ENCODE results near the gene SLC9A5. TPM values are rescaled to one million over a fixed set of nuclear protein-coding genes. Genes with fewer than 3 reads are reported as not detected.

SLC9A5 gene
- polyA plus RNA-seq, 1 donor (not counting 4 experiments of a cell fraction or from before 2014, with no cell fraction given): 0.51 TPM

DNA sequence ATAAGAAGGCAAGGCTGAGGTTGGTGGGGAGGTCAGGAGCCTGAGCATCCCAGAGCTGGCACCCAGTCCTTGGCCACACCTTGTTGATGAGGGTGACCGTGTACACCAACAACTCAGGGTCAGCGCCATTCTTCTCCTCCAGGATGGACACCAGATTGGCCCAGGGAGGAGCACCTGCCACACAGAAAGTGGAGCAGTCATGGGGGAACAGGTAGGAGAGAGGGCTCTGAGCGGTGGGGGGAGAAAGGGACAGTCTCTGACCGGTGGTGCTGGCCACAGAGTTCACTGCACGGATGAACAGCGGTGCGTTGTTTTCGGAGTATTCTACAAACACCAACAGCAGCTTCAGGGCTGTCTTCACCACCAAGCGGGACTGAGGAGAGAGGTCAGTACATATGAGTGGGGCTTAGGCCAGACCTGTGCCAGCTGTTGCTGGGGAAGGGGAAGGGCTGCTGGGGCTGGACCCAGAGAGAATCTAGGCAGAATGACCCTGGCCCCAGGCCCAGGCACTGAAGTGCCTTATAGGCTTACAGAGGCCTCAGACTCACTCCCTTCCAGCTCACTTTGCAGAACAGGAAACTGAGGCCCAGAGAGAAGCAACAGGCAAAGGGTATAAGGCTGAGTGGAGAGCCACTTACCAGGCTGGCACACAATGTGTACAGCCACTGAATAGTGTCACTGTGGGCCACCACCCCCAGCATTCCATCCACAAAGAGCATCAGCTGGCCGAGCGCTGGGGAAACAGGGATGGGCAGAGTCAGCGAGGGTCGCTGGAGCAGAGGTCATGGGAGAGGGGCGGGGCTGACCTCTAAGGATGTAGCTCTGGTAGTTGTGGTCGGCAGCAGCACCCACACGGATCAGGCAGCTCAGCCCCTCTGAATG, 11.1 kb upstream of the SLC9A5 start:
- H3K9me3 ChIP-seq (ENCODE audit: control insufficient read depth, low read depth, low read length): no peaks in the 10 kb centered on the region
- no peaks in the 10 kb centered on the region for H4K20me1 ChIP-seq (ENCODE audit: control insufficient read depth, extremely low read depth, insufficient read depth, low read length)
- peaks cover 23 to 29% of the 10 kb centered on the region in 2 experiments for H3K36me3 ChIP-seq (ENCODE audit: control insufficient read depth in 2 of 2, extremely low read depth in 1 of 2, insufficient read depth in 2 of 2, low read length in 2 of 2)
- H3K4me1 ChIP-seq (ENCODE audit: control insufficient read depth, extremely low read depth, insufficient read depth, low read length): peaks cover 35% of the 10 kb centered on the region
- H3K4me3 ChIP-seq (ENCODE audit: control insufficient read depth in 2 of 3, extremely low read depth in 1 of 3, insufficient read depth in 2 of 3, low read depth in 1 of 3, low read length in 3 of 3): no peak overlapping the region
- no peaks in the 10 kb centered on the region for H3K27me3 ChIP-seq (ENCODE audit: control insufficient read depth, extremely low read depth, insufficient read depth, low read length)
- no peak overlapping the region for H3K27ac ChIP-seq (ENCODE audit: control insufficient read depth, insufficient read depth, low read length)
- H3K9ac ChIP-seq (ENCODE audit: control insufficient read depth, extremely low read depth, insufficient read depth, low read length): no peak overlapping the region
- peaks cover 14% of the 10 kb centered on the region for H3K79me2 ChIP-seq (ENCODE audit: control insufficient read depth, insufficient read depth, low read length)
- no peak for FAIRE-seq
- H3K9me1 ChIP-seq (ENCODE audit: control insufficient read depth, extremely low read depth, insufficient read depth, low read length): peaks cover 2% of the 10 kb centered on the region
- H2AFZ ChIP-seq (ENCODE audit: control insufficient read depth, low read length): no peak overlapping the region
- TF ChIP-seq EZH2 (IDR thresholded peaks at IDR 0.05; ENCODE audit: low read length): no peak
- TF ChIP-seq, protein P1, sequence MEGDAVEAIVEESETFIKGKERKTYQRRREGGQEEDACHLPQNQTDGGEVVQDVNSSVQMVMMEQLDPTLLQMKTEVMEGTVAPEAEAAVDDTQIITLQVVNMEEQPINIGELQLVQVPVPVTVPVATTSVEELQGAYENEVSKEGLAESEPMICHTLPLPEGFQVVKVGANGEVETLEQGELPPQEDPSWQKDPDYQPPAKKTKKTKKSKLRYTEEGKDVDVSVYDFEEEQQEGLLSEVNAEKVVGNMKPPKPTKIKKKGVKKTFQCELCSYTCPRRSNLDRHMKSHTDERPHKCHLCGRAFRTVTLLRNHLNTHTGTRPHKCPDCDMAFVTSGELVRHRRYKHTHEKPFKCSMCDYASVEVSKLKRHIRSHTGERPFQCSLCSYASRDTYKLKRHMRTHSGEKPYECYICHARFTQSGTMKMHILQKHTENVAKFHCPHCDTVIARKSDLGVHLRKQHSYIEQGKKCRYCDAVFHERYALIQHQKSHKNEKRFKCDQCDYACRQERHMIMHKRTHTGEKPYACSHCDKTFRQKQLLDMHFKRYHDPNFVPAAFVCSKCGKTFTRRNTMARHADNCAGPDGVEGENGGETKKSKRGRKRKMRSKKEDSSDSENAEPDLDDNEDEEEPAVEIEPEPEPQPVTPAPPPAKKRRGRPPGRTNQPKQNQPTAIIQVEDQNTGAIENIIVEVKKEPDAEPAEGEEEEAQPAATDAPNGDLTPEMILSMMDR (optimal IDR thresholded peaks at IDR 0.05 in 1 of 3, IDR thresholded peaks at IDR 0.05 in 1 of 3, conservative IDR thresholded peaks at IDR 0.05 in 1 of 3; ENCODE audit: extremely low read depth in 1 of 3, insufficient read depth in 2 of 3, low read length in 3 of 3): no peak
- no peak for DNase-seq (ENCODE audit: low read depth, low spot score)
- no peak overlapping the region for H3K4me2 ChIP-seq (ENCODE audit: control insufficient read depth, extremely low read depth, insufficient read depth, low read depth, low read length)
- dilution Hi-C loops (cut with MboI; ENCODE audit: extremely low pct_ligation_motif_present, low sequenced_read_pairs): no loop called here

DNA sequence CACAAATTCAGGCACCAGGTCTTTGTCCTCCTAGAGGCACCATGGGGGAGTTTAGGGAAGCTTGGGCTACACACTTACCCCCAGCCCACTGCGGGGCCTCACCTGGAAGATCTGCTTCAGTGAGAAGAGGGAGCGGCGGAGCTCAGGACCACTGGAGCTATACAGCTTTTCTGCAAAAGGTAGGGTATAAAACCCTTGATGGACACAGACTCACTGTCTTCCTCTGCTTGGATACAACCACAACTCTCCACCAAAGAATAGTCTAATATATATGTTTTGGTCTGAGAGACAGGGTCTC, 10.6 kb upstream of the SLC9A5 start:
- FAIRE-seq (no peak), DNase-seq (ENCODE audit: low read depth, low spot score) (no peak)
- H3K36me3 ChIP-seq (ENCODE audit: control insufficient read depth in 2 of 2, extremely low read depth in 1 of 2, insufficient read depth in 2 of 2, low read length in 2 of 2): peaks cover 25 to 29% of the 10 kb centered on the region in 2 experiments
- H3K9ac ChIP-seq (ENCODE audit: control insufficient read depth, extremely low read depth, insufficient read depth, low read length): no peak overlapping the region
- H3K27ac ChIP-seq (ENCODE audit: control insufficient read depth, insufficient read depth, low read length): no peak overlapping the region
- H3K79me2 ChIP-seq (ENCODE audit: control insufficient read depth, insufficient read depth, low read length): peaks cover 17% of the 10 kb centered on the region
- H3K4me1 ChIP-seq (ENCODE audit: control insufficient read depth, extremely low read depth, insufficient read depth, low read length): peaks cover 41% of the 10 kb centered on the region
- no peak overlapping the region for H2AFZ ChIP-seq (ENCODE audit: control insufficient read depth, low read length)
- no peaks in the 10 kb centered on the region for H3K27me3 ChIP-seq (ENCODE audit: control insufficient read depth, extremely low read depth, insufficient read depth, low read length)
- peaks cover 2% of the 10 kb centered on the region for H3K9me1 ChIP-seq (ENCODE audit: control insufficient read depth, extremely low read depth, insufficient read depth, low read length)
- H4K20me1 ChIP-seq (ENCODE audit: control insufficient read depth, extremely low read depth, insufficient read depth, low read length): no peaks in the 10 kb centered on the region
- dilution Hi-C loops (cut with MboI; ENCODE audit: extremely low pct_ligation_motif_present, low sequenced_read_pairs): no loop called here
- H3K4me2 ChIP-seq (ENCODE audit: control insufficient read depth, extremely low read depth, insufficient read depth, low read depth, low read length): no peak overlapping the region
- TF ChIP-seq EZH2 (IDR thresholded peaks at IDR 0.05; ENCODE audit: low read length): no peak
- TF ChIP-seq, protein P1 (optimal IDR thresholded peaks at IDR 0.05 in 1 of 3, IDR thresholded peaks at IDR 0.05 in 1 of 3, conservative IDR thresholded peaks at IDR 0.05 in 1 of 3; ENCODE audit: extremely low read depth in 1 of 3, insufficient read depth in 2 of 3, low read length in 3 of 3): no peak
- H3K4me3 ChIP-seq (ENCODE audit: control insufficient read depth in 2 of 3, extremely low read depth in 1 of 3, insufficient read depth in 2 of 3, low read depth in 1 of 3, low read length in 3 of 3): no peak overlapping the region
- H3K9me3 ChIP-seq (ENCODE audit: control insufficient read depth, low read depth, low read length): no peaks in the 10 kb centered on the region
